Mucosa of gallbladder (tissue), 1 donor: ENCODE results near the gene PPP2R2C. TPM values are rescaled to one million over a fixed set of nuclear protein-coding genes. Genes with fewer than 3 reads are reported as not detected.

Source experiments
- DNase-seq: peaks from one replicate; pipeline ENCODE4 v3.0.0-alpha.2; 2020; ENCODE audit warnings: low spot score
- total RNA-seq: library from RNA; stranded (reverse); gene quantifications from one replicate; pipeline ENCODE4 v1.2.1, GENCODE V29; 2021
- donor health status: DM: no; HTN: no; CAD: no.

Gene PPP2R2C
- total RNA-seq, 1 donor from 2014 or later = 0.49 TPM

DNA sequence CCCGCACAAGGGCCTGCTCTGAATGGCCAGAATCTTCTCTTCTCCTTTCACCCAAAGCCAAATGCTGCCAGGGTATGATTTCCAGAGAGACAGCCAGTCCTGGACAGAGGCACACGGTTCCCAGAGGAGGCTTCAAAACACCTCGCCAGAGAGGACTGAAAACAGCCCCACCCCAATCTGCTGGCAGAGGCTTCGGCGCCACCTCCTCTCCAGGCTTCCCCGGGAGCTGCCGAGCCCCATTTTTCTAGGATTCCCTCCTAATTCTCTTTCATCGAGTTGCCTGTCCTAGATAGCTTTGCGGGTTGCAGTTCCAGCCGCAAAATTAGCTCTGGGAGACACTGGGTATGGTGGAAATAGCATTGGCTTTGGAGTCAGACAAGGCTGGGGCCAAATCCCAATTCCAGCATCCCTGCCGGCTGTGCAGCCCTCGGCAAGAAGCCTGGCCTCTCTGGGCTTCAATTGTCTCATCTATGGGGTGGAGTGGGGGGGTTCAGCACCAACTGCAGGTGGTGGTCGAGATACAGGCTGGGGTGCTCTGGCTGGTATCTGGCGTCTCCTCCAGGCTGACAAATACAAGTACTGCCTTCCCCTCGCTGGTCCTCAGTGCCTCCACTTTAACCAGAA is 22.6 kb downstream of the PPP2R2C start:
- no peak for DNase-seq

DNA sequence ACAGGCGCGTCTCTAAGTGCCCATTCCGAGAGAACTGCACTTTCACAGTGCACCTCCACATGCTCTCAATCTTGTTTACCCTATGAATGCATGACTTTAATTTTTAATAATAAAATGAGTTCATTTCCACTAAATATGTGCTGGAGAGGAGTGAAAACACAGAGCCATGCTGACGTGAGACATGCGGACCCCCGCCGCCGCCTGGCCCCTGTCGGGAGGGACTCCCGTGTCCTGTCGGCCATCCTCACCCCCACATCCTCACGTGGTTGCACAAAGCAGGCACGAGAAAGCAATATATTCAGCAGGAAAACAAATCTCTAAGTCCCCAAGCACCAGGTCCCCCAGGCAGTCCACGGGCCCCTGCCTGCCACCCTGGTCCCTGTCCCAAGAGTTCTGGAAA is 23.1 kb downstream of the PPP2R2C start:
- DNase-seq = no peak

DNA sequence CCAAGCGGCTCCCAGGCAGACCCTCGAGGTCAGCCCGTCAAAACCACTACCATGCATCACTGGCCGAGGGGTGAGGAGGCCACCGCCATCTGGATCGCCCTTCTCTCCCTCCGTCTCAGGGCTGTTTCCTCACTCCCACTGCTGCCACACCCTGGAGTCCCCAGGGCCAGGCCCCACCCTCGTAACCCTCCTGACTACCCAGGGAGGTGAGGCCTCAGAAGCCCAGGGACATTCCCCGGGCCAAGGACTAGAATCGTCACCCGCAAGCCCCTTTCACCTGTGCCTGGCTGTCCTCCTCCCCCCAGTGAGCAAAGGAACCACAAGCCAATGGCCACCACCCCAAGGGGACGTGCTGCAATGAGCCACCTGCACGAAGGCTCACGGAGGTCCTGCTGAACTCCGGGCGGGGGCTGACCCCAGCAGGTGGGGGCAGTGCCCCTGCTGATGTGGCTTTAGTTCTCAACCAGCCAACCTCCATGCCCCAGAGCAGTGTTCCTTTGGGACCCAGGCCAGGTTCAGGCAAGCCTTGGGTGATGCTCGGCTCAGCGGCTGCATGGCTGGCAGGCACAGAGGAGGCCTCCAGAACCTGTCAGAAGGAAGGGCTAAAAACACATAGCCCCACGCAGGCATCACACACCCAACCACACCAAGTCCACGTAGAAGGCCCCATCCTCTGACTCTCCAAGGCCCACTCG is 23.8 kb downstream of the PPP2R2C start:
- no peak for DNase-seq

GRCh38 chr4:6447672-6448171 is 24.7 kb downstream of the PPP2R2C start:
- no peak for DNase-seq

- no peak for DNase-seq
Measured at GRCh38 chr4:6446538-6447451, 25.6 kb downstream of the PPP2R2C start.

GRCh38 chr4:6446130-6446482 is 26.3 kb downstream of the PPP2R2C start:
- no peak for DNase-seq

GRCh38 chr4:6445403-6446129 is 26.8 kb downstream of the PPP2R2C start:
- no peak for DNase-seq

- DNase-seq = no peak
Measured at GRCh38 chr4:6444582-6444981, 27.8 kb downstream of the PPP2R2C start.

DNA sequence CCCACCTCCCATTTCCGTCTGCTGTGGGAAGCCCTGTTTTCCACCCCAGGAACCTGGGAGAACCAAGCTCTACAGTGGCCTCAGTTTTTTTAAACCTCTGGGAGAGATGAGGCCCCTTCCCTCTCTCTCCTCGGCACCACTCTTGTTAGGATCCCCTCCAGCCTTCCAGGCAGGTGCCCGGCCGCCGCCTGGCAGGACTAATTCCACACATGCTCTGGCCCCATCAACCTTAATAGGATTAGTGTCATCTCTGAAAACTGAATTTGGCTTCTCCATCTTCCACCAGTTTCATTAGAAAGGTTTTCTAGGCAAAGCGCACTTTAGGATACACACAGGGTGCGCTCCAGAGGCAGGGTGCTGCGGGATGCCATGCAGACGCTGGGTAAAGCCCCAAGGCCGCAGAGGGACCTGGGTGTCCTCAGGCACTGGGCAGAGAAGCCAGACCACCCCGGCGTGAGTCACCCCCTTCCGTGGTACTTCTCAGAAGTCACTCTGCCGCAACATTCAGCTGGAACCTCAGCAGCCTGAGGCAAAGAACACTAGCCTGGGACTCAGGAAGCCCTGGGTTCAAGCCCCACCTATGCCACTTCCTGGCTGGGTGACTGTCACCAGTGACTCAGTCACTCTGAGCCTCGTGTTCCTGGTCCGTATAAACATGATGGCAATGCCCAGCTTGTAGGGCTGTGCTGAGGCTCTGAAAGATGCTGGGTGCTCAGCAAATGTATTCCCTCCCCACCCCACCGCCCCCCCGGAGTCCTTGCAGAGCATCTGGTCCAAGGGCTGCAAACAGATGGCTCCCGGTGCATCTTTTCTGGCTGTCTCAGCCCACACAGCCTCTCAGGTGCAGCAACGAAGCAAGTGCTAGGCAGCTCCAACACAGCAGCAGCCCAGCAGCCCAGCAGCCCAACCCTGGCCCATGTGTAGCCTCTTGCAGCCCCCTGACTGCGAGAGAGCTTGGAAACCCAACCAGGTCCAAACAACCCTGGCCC is 29.1 kb downstream of the PPP2R2C start:
- DNase-seq = no peak

- DNase-seq = no peak
Measured at GRCh38 chr4:6442555-6442954, 29.9 kb downstream of the PPP2R2C start.

- DNase-seq = no peak
Measured at GRCh38 chr4:6441758-6442157, 30.7 kb downstream of the PPP2R2C start.

DNA sequence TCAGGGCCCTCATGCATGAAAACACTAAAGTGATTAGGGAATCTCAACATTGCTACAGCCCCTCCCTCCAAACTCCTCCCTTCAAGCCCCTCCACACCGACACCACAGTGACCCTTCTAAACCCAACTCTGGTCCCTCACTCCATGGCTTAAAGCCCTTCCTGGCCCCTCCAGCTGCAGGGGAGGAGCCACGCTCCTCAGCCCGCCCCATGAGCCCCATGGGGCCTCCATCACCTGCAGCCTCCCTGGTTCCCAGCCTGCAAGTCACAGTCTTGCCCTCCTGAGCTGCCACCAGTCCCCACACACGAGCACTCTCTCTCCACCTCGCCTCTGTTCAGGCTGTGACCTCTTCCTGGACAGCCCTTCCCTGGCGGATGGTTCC is 31.2 kb downstream of the PPP2R2C start:
- DNase-seq = no peak

- no peak for DNase-seq
Measured at GRCh38 chr4:6440506-6441201, 31.8 kb downstream of the PPP2R2C start.

DNA sequence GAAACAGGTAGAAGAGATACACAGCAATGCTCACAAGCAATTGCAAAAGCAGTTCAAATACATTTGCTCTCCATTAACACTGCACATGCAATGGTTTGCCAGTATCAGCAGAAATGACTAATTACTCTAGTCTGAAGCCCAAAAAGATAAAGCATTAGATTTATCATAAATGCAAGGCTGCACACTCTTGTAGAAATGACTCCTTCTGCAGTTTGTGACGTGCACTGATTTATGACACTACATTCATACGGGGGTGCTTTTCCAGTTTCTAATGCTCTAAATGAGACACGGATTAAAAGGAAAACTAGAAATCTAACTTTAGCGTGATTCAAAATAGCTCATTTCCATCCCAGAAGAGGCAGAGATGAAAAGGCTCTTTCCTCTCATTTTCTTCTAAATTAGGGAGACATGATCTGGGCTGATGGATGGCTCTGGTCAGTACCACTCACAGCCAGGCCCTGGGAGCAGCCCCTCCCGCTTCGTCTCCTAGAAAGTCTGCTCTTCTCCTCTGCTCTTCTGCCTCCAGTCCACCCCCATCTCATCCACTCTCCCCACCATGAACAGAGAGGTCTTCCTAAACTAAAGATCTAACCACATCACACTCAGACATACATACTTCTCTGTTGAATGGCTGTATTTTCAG is 33.2 kb downstream of the PPP2R2C start:
- DNase-seq = no peak

DNA sequence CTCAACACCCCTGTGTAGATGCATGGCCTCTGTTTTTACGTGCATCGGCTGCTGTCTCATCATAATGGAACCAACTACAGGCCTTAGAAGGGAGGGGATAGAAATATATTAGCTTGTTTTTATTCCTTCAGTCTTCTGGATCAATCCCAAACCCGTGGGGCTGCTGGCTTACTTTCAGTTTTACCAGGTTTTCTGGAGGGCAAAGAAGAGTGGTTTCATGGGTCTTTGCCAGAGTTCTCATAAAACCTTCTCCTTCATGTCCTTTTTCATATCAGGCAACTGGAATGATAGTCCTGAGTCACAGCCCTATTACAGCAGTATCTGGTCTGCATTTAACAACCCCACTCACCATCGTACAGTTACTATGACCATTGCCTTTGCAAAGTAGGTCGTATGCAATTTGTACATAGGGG is 34.6 kb downstream of the PPP2R2C start:
- no peak for DNase-seq

- no peak for DNase-seq
Measured at GRCh38 chr4:6435010-6435409, 37.4 kb downstream of the PPP2R2C start.

- no peak for DNase-seq
Measured at GRCh38 chr4:6430927-6431326, 41.5 kb downstream of the PPP2R2C start.

GRCh38 chr4:6427439-6428090 is 44.8 kb downstream of the PPP2R2C start:
- DNase-seq = no peak
